Adrenal gland (tissue), 12 donors: ENCODE results near the gene CPPED1. TPM values are rescaled to one million over a fixed set of nuclear protein-coding genes. Genes with fewer than 3 reads are reported as not detected.
"Not testable (repeated sequence)": the region's sequence is repeated elsewhere in the genome, so short reads cannot be mapped to it uniquely, and the experiment has no call there.

Experiments used
- DNase-seq, 7 donors: peaks; one replicate each; pipeline ENCODE4 v3.0.0-alpha.2; 2019 to 2020
- H3K27ac ChIP-seq, 5 donors: fragments of 200-600 bp; sonication (generic) in 4 of 5; 1 replicate in 3 of 5; 2 replicates in 2 of 5; pipeline versions ENCODE4 v1.5.1 to v1.8.0; 2016 to 2020; ENCODE audit warnings: mild to moderate bottlenecking in 1 of 5
- H3K27me3 ChIP-seq: fragments of 200-600 bp; 2 replicates; pipeline ENCODE4 v1.8.0; 2021
- H3K36me3 ChIP-seq, 2 donors: fragments of 200-600 bp; replicated peaks in 1 of 2; 1 replicate in 1 of 2; 2 replicates in 1 of 2; pipeline versions ENCODE4 v1.5.1 to v1.8.0; 2018 to 2022
- H3K4me1 ChIP-seq, 2 donors: fragments of 200-600 bp; replicated peaks in 1 of 2; 1 replicate in 1 of 2; 2 replicates in 1 of 2; pipeline versions ENCODE4 v1.5.1 to v1.8.0; 2018 to 2021
- H3K4me3 ChIP-seq, 4 donors: fragments of 200-600 bp; sonication (generic) in 3 of 4; one replicate each; pipeline ENCODE4 v1.5.1; 2016 to 2018
- H3K9me3 ChIP-seq, 3 donors: fragments of 200-600 bp; sonication (generic) in 1 of 3; replicated peaks in 1 of 3; 1 replicate in 2 of 3; 2 replicates in 1 of 3; pipeline versions ENCODE4 v1.5.1 to v1.8.0; 2016 to 2021
- CTCF ChIP-seq, 6 experiments: fragments of 450-650 bp in 4 of 6; fragments of 200-600 bp in 2 of 6; sonication (generic) in 1 of 6; IDR thresholded peaks; 1 replicate in 5 of 6; 2 replicates in 1 of 6; pipeline versions ENCODE4 v1.5.1 to v1.8.0; 2016 to 2021; ENCODE audit warnings: antibody characterized with exemption in 6 of 6, mild to moderate bottlenecking in 2 of 6, moderate library complexity in 1 of 6
- POLR2A ChIP-seq, 2 donors: fragments of 450-650 bp; IDR thresholded peaks; one replicate each; pipeline ENCODE4 v1.6.1; 2017; ENCODE audit warnings: antibody characterized with exemption in 2 of 2, mild to moderate bottlenecking in 2 of 2, moderate library complexity in 1 of 2
- WGBS, 4 donors: extraction: QIAGEN DNeasy Blood & Tissue Kit in 2 of 4; methylation state at CpG; one replicate each; pipeline versions ENCODE4 v1.1.5 to v1.1.7; 2013 to 2017; 5-methylcytosine and 5-hydroxymethylcytosine counted together
- intact Hi-C, 2 donors: fragments of 100-400 bp; cut with DNase I; formaldehyde crosslinking; loops; one replicate each; pipeline versions ENCODE4 v1.14.1 to v1.15.0; 2022 to 2023
- polyA plus RNA-seq, 3 donors: library from polyadenylated mRNA; stranded (reverse); fragments of 200-250 nt in 2 of 3; fragments of 350-450 nt in 1 of 3; fragmentation: Illumina TruSeq in 1 of 3; extraction: RNeasy Lipid Tissue Mini Kit (QIAGEN cat#74804) in 1 of 3; gene quantifications; one replicate each; pipeline ENCODE4 v1.2.3, GENCODE V29; 2013 to 2014
- total RNA-seq, 9 donors: library from RNA; depleted of rRNA in 4 of 9; stranded (reverse); fragments of >200 nt in 4 of 9; fragments of 120-200 nt in 1 of 9; fragmentation: NEBNext Ultra II Directional in 1 of 9; extraction: Animal tissue kit (Norgen Biotek cat#: 25700) in 1 of 9; gene quantifications; one replicate each; pipeline versions ENCODE4 v1.1.0 to v1.2.4, GENCODE V29; 2013 to 2023
- donor health status: healthy with polysubstance abuse.
- donor health status: Bipolar disorder and iron deficiency.
- donor health status: DM: yes; HTN: yes; CAD: no.
- donor health status: DM: no; HTN: no; CAD: no.
- donor health status: DM: no; HTN: no; CAD: no.
- donor health status: DM: yes; HTN: yes; CAD: no.

CPPED1 gene
- total and polyA plus RNA-seq, 12 donors = 8.1 to 38.1 (median 14.2) TPM

GRCh38 chr16:12767897-12768296 is 35.8 kb downstream of the CPPED1 start:
- TF ChIP-seq POLR2A (IDR thresholded peaks at IDR 0.05) (no peak), CTCF (IDR thresholded peaks at IDR 0.05) (no peak)
- Histone ChIP-seq H3K4me3 (no peak overlapping the region), H3K4me1 (no peaks in the 10 kb centered on the region), H3K36me3 (no peaks in the 10 kb centered on the region), H3K9me3 (no peaks in the 10 kb centered on the region), H3K27me3 (no peaks in the 10 kb centered on the region), H3K27ac (no peak overlapping the region)
- 77 to 80% (median 77%) methylated on average over 6 of the region's 6 CpGs for WGBS, 4 donors
- DNase-seq = peak in 1 of 7 donors; percentile 6
- intact Hi-C loops = no loop called here

GRCh38 chr16:12766853-12767252 is 36.8 kb downstream of the CPPED1 start:
- H3K36me3 ChIP-seq = no peaks in the 10 kb centered on the region
- H3K27me3 ChIP-seq = no peaks in the 10 kb centered on the region
- TF ChIP-seq POLR2A (IDR thresholded peaks at IDR 0.05) (no peak), CTCF (IDR thresholded peaks at IDR 0.05) (no peak)
- no peak for DNase-seq
- 95 to 100% (median 99%) methylated on average over 5 of the region's 5 CpGs for whole genome bisulfite sequencing, 4 donors
- no peak overlapping the region for H3K27ac ChIP-seq
- no peak overlapping the region for H3K4me3 ChIP-seq
- intact Hi-C loops = no loop called here
- H3K4me1 ChIP-seq = no peaks in the 10 kb centered on the region
- H3K9me3 ChIP-seq = no peaks in the 10 kb centered on the region

- H3K4me1 ChIP-seq, H3K4me3 ChIP-seq, H3K27ac ChIP-seq, intact Hi-C loops, H3K9me3 ChIP-seq, H3K27me3 ChIP-seq, DNase-seq, H3K36me3 ChIP-seq: not testable (repeated sequence)
- 70 to 87% (median 81%) methylated on average over 3 of the region's 3 CpGs for WGBS, 4 donors
Measured at GRCh38 chr16:12766208-12766607, 37.5 kb downstream of the CPPED1 start.

- intact Hi-C loops = no loop called here
- Histone ChIP-seq H3K36me3 (no peaks in the 10 kb centered on the region), H3K4me1 (no peaks in the 10 kb centered on the region), H3K27me3 (no peaks in the 10 kb centered on the region), H3K4me3 (no peak overlapping the region), H3K9me3 (no peaks in the 10 kb centered on the region), H3K27ac (no peak overlapping the region)
- no peak for TF ChIP-seq CTCF (IDR thresholded peaks at IDR 0.05)
- TF ChIP-seq POLR2A (IDR thresholded peaks at IDR 0.05) = no peak
- no peak for DNase-seq
- 85 to 89% (median 86%) methylated on average over 6 of the region's 6 CpGs for WGBS, 4 donors
Measured at GRCh38 chr16:12764813-12765488, 38.7 kb downstream of the CPPED1 start.

GRCh38 chr16:12763517-12763916 is 40.2 kb downstream of the CPPED1 start:
- H3K4me1 ChIP-seq = peaks cover 0 to 3% of the 10 kb centered on the region in 2 donors
- 55 to 77% (median 66%) methylated on average over 3 of the region's 3 CpGs for WGBS, 4 donors

More at GRCh38 chr16:12763517-12763916, 40.2 kb downstream of the CPPED1 start:
- H3K36me3 ChIP-seq = no peaks in the 10 kb centered on the region
- intact Hi-C loops = no loop called here
- H3K4me3 ChIP-seq = no peak overlapping the region
- no peaks in the 10 kb centered on the region for H3K27me3 ChIP-seq
- no peaks in the 10 kb centered on the region for H3K9me3 ChIP-seq
- TF ChIP-seq POLR2A (IDR thresholded peaks at IDR 0.05) (no peak), CTCF (IDR thresholded peaks at IDR 0.05) (no peak)
- no peak overlapping the region for H3K27ac ChIP-seq
- peak in 1 of 7 donors; percentile 10 for DNase-seq
